Keratinocyte (primary cell): ENCODE results near the gene NOVA2.

Experiments
- CTCF ChIP-seq, 3 experiments: IDR thresholded peaks in 1 of 3; conservative IDR thresholded peaks in 1 of 3; optimal IDR thresholded peaks in 1 of 3; 2 replicates in 2 of 3; 3 replicates in 1 of 3; pipeline versions ENCODE3 to v1.5.1; 2011; ENCODE audit warnings: low read length in 3 of 3, mild to moderate bottlenecking in 3 of 3, moderate library complexity in 2 of 3, control low read depth in 1 of 3, inconsistent platforms in 1 of 3; ENCODE audit not compliant: insufficient read depth in 2 of 3; ENCODE audit errors: extremely low read depth in 1 of 3
- EZH2 ChIP-seq: IDR thresholded peaks from one replicate; pipeline ENCODE4 v1.6.1; 2012; ENCODE audit warnings: inconsistent platforms, mild to moderate bottlenecking, low read length, moderate library complexity

GRCh38 chr19:46015687-46016425 is 42.2 kb upstream of the NOVA2 start:
- TF ChIP-seq CTCF (optimal IDR thresholded peaks at IDR 0.05 in 1 of 3, IDR thresholded peaks at IDR 0.05 in 1 of 3, conservative IDR thresholded peaks at IDR 0.05 in 1 of 3; ENCODE audit: extremely low read depth in 1 of 3, insufficient read depth in 2 of 3, low read length in 3 of 3): no peak
- peak; percentile 62 for TF ChIP-seq EZH2
